HUES64 (cell line): ENCODE measurements around the gene FLT3. TPM values are rescaled to one million over a fixed set of nuclear protein-coding genes. Genes with fewer than 3 reads are reported as not detected.
"Not testable (repeated sequence)": the region's sequence is repeated elsewhere in the genome, so short reads cannot be mapped to it uniquely, and the experiment has no call there.

Experiments
- H3K27ac ChIP-seq: 2 replicates; pipeline ENCODE4 v1.7.0; 2013; ENCODE audit warnings: low read depth, low read length, inconsistent platforms
- H3K27me3 ChIP-seq: 2 replicates; pipeline ENCODE4 v1.6.1; 2013; ENCODE audit warnings: mild to moderate bottlenecking, low read length; ENCODE audit not compliant: insufficient read depth
- H3K36me3 ChIP-seq: 2 replicates; pipeline ENCODE4 v1.6.1; 2013; ENCODE audit warnings: mild to moderate bottlenecking, low read length; ENCODE audit not compliant: insufficient read depth
- H3K4me1 ChIP-seq: 2 replicates; pipeline ENCODE4 v1.6.1; 2013; ENCODE audit warnings: mild to moderate bottlenecking, low read length, moderate library complexity; ENCODE audit not compliant: insufficient read depth
- H3K4me3 ChIP-seq: 2 replicates; pipeline ENCODE4 v1.5.1; 2013; ENCODE audit warnings: mild to moderate bottlenecking, low read length, moderate library complexity
- H3K9ac ChIP-seq: 2 replicates; pipeline ENCODE4 v1.6.1; 2013; ENCODE audit warnings: mild to moderate bottlenecking, low read depth, low read length
- H3K9me3 ChIP-seq: 2 replicates; pipeline ENCODE4 v1.6.1; 2013; ENCODE audit warnings: low read depth, low read length; ENCODE audit not compliant: insufficient read depth
- WGBS: fragments of 150-250, 120-280 bp; methylation state at CpG from one replicate; pipeline ENCODE4 v1.1.7; 2013; ENCODE audit warnings: missing lambda C conversion rate; 5-methylcytosine and 5-hydroxymethylcytosine counted together
- polyA plus RNA-seq, 2 experiments: library from polyadenylated mRNA; stranded (reverse); fragments of 50-300 nt; gene quantifications; one replicate each; pipeline ENCODE4 v1.2.3, GENCODE V29; 2013

FLT3 gene
- polyA plus RNA-seq (2013, experiment 1 of 2) = 0.35 TPM
- 0.13 TPM for polyA plus RNA-seq (2013, experiment 2 of 2)

DNA sequence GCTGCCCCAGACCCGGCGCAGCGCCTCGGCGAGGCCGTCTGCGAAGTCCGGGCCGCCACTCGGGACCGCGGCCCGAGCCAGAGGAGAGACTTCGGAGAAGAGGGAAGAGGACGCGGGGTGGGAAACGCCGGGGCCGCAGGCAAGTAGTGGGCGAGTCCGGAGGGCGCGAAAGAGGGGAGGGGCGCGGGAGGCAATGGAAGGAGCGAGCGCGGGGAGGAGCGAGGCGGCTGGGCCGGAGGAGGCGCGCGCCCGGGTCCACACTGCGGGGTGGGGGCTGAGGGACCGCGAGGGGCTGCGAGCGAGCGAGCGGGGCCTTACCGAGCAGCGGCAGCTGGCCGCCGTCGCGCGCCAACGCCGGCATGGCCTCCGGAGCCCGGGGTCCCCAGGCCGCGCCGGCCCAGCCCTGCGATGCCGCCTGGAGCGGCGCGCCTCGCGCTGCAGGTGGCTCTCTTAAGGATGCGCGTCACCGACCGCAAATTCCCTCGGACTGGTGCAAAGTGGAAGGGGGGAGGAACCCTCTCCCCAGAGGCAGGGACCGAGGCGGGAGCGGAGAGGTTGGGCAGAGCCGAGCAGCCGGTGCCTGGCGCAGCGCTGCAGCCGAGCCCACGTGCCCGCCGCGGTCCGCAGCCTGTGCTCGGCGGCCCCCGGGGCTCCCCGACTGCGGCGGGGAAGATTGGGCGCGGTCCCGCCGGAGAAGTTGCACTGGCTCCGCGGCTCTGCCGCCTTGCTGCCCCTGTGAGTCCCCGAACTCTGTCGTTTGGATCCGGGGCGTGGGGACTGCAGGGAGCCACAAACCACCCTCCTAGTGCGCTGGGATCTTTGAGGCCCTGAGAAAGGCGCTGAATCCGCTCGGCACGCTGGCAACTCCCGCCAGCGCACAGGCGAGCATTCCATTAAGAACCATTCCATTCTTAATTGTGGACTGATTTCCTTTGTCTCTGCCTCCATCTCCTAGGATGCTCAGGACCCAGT, at the start of gene FLT3:
Gene FLT3, minus strand, starts transcription at position 427 of the 972 bp plus-strand sequence. Its CDS starts 66 bp downstream, at position 361.
- Histone ChIP-seq H3K4me1 (peaks cover 6% of the 10 kb centered on the region), H3K4me3 (peak within 1 kb of the TSS; percentile 59), H3K9ac (peak within 1 kb of the TSS; percentile 70), H3K27me3 (peaks cover 69% of the 10 kb centered on the region), H3K27ac (no peak within 1 kb of the TSS), H3K36me3 (no peaks in the 10 kb centered on the region), H3K9me3 (no peaks in the 10 kb centered on the region)
- WGBS = under 1% methylated on average over 106 of the region's 106 CpGs

DNA sequence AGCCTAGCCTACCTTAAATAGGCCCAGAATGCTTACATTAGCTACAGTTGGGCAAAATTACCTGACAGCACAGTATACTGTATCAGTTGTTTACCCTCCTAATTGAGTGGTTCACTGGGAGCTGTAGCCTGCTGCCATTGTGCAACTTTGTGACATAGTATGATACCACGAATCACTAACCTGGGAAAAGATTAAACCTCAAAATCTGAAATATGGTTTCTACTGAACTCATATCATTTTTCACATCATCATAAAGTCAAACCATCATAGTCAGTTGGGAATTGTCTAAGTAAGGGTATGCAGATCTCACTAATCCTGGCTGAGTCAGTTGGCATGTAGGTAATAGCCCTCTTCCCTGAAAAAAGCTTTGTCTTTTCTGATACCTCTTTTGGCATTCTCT, 47.1 kb upstream of the FLT3 start:
- WGBS = 85% methylated on average over 1 of the region's 1 CpG
- H3K9ac ChIP-seq = no peak overlapping the region
- no peaks in the 10 kb centered on the region for H3K27me3 ChIP-seq
- H3K27ac ChIP-seq = peak overlapping the region; percentile 21; the same call in 1 of the 2 replicates
- peaks cover 20% of the 10 kb centered on the region for H3K4me1 ChIP-seq
- H3K9me3 ChIP-seq = no peaks in the 10 kb centered on the region
- H3K4me3 ChIP-seq = no peak overlapping the region
- H3K36me3 ChIP-seq = peaks cover 6% of the 10 kb centered on the region; the same call in 1 of the 2 replicates

DNA sequence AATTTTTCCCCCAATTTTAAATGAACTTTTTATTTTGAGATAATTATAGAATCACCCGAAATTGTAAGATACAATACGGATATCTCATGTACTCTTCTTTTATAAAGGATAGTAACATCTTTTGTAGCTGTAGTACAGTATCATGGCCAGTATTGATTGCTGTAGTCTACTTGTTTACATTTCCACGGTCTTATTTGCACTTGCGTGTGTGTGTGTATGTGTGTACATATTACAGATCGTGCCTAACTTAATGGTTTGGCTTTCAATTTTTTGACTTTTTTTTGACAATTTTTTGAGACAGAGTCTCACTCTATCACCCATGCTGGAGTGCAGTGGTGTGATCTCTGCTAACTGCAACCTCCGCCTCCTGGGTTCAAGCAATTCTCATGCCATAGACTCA, 44.7 kb upstream of the FLT3 start:
- H3K36me3 ChIP-seq = peaks cover 6% of the 10 kb centered on the region; the same call in 1 of the 2 replicates
- H3K9ac ChIP-seq = no peak overlapping the region
- 98% methylated on average over 6 of the region's 6 CpGs for WGBS
- H3K9me3 ChIP-seq = no peaks in the 10 kb centered on the region
- H3K27me3 ChIP-seq = no peaks in the 10 kb centered on the region
- H3K27ac ChIP-seq = no peak overlapping the region
- no peak overlapping the region for H3K4me3 ChIP-seq
- H3K4me1 ChIP-seq = peaks cover 28% of the 10 kb centered on the region

DNA sequence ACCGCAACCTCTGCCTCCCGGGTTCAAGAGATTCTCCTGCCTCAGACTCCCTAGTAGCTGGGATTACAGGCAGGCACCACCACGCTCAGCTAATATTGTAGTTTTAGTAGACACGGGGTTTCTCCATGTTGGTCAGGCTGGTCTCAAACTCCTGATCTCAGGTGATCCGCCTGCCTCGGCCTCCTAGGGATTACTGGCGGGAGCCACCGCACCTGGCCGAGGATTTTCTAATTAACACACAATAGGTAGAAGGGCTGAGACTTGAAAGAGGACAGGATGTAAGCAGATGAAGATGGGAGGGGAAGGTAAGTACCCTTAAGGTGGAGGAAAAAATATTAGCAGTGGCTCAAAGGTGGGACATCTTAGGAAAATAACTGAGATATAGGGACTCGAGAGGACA, 41.2 kb upstream of the FLT3 start:
- Histone ChIP-seq H3K9ac (peak overlapping the region; percentile 35; the same call in 1 of the 2 replicates), H3K4me3 (peak overlapping the region; percentile 77), H3K4me1 (peaks cover 27% of the 10 kb centered on the region), H3K27ac (peak overlapping the region; percentile 34; the same call in 1 of the 2 replicates)
- H3K9me3 ChIP-seq, H3K36me3 ChIP-seq, H3K27me3 ChIP-seq: not testable (repeated sequence)
- 47% methylated on average over 10 of the region's 10 CpGs for WGBS

DNA sequence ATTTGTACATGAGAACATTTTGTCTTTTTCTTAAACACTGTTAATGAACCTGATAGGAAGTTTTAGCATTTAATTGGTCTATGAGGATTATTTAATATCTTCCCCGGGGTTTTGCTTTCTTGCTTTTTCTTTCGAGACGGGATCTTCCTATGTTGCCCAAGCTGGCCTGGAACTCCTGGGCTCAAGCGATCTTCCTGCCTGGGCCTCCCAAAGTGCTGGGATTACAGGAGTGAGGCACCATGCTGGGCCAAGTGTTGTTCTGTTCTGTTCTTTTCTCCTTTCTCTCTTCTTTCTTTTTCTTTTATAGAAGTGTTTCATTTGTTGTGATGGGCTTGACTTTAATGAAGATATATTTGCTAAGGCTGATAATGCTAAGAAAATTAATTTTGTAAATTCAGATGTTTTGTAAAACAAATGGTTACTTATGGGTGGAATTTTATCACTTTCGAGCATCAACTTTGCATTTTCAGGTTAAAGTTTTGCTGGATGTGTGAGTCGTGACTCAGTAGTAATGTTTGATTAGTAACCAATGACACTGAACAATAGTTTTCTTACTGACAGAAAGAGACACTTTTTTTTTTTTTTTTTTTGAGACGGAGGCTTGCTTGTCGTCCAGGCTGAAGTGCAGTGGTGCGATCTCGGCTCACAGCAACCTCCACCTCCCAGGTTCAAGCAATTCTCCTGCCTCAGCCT, 40.2 kb upstream of the FLT3 start:
- Histone ChIP-seq H3K4me1 (peaks cover 27% of the 10 kb centered on the region), H3K9me3 (no peaks in the 10 kb centered on the region), H3K4me3 (peak overlapping the region; percentile 77), H3K27ac (peak overlapping the region; percentile 99; the same call in 1 of the 2 replicates), H3K9ac (peak overlapping the region; percentile 78), H3K27me3 (no peaks in the 10 kb centered on the region), H3K36me3 (no peaks in the 10 kb centered on the region)
- 34% methylated on average over 10 of the region's 10 CpGs for WGBS

DNA sequence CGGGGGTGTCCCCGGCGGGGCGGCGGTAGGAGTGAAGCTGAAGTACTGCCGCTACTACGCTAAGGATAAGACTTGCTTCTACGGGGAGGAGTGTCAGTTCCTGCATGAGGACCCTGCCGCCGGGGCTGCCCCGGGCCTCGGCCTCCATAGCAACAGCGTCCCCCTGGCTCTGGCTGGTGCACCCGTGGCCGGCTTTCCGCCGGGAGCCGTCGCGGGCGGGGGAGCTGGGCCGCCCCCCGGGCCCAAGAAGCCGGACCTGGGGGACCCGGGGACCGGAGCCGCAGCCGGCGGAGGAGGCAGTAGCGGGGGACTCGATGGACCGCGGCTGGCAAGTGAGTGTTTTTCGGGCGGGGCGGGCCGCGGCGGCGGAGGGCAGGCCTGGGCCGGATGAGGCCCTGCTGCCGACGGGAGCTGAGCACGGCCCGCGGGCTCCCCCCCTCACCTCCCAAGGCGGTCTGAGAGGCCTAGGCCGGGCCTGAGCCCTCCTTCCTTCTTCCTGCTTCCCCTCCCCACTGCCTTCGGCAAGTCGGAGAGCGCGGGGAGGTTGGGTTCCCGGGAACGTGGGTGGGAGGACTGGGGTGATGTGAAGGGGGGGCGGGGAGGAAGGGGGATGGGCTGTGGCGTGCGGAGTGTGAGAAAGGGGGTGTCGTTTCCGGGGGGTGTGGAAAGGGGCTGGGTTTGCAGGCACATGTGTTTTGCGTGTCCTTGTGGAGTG, 38.5 kb upstream of the FLT3 start:
- under 1% methylated on average over 60 of the region's 60 CpGs for WGBS
- H3K9ac ChIP-seq = peak overlapping the region; percentile 78
- no peaks in the 10 kb centered on the region for H3K36me3 ChIP-seq
- H3K9me3 ChIP-seq = no peaks in the 10 kb centered on the region
- H3K4me3 ChIP-seq = peak overlapping the region; percentile 77
- H3K27me3 ChIP-seq = no peaks in the 10 kb centered on the region
- H3K27ac ChIP-seq = peak overlapping the region; percentile 99
- peaks cover 27% of the 10 kb centered on the region for H3K4me1 ChIP-seq

DNA sequence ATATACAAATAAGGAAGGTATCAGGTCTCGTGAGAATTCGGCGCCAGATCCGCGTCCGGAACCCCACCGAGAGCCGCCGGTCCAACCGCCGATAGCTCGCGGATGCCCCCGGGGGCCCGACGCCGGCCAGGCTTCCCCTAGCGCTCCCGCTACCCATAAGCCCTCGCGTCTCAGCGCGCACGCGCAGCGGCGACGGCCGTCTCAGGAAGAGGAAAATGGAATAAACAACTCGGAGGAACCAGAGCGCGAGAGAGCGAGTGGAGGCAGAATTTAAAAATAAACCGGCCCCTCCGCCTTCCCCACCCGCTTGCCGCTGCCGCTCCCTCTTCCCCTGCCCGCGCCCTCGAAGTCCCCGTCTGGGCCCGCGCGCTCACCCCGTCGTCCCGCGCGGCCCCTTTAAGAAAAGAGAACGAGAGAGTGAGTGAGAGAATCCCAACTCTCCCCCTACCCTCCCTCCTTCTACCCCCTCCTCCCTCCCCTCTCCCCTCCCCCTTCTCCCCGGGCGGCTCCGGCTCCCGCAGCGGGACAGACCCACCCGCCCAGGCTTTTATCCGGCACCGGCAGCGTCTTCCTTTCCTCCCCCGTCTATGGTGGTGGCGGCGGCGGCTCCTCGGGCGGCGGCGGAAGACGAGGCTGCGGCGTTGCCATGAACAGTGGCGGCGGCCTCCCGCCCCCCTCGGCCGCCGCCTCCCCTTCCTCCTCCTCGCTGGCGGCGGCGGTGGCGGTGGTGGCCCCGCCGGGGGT, 37.8 kb upstream of the FLT3 start, which contains the start of gene PAN3:
Gene PAN3, plus strand, starts transcription at position 534 of the 744 bp plus-strand sequence. Its CDS starts 113 bp downstream, at position 647.
- Histone ChIP-seq H3K4me3 (peak within 1 kb of the TSS; percentile 77), H3K9me3 (no peaks in the 10 kb centered on the region), H3K27ac (peak within 1 kb of the TSS; percentile 99), H3K4me1 (peaks cover 23% of the 10 kb centered on the region), H3K27me3 (no peaks in the 10 kb centered on the region), H3K9ac (peak within 1 kb of the TSS; percentile 94), H3K36me3 (no peaks in the 10 kb centered on the region)
- WGBS = 0% methylated on average over 79 of the region's 84 CpGs

DNA sequence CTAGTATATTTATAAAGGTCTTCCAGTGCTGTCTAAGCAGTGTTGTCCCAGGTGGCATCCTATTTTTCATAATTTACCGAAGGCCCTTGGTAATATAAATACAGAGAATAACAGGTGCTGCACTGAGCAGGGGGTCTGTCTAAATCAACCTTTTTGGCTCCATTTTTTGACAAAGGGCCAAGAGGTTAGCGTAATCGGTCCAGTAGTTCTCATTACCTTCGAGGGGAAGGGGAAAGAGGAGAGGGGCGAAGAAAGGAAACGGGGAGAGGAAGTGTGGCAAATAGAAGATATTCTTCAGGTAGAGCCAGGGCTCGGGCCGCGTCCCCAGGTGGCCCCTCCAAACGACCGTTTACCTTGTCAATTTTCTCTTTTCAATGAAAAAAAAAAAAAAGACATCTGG, 37.2 kb upstream of the FLT3 start:
- no peaks in the 10 kb centered on the region for H3K36me3 ChIP-seq
- H3K4me3 ChIP-seq = peak overlapping the region; percentile 77
- no peaks in the 10 kb centered on the region for H3K27me3 ChIP-seq
- H3K9me3 ChIP-seq = no peaks in the 10 kb centered on the region
- peak overlapping the region; percentile 99 for H3K27ac ChIP-seq
- WGBS = 2% methylated on average over 6 of the region's 11 CpGs
- peaks cover 17% of the 10 kb centered on the region for H3K4me1 ChIP-seq
- peak overlapping the region; percentile 94 for H3K9ac ChIP-seq

DNA sequence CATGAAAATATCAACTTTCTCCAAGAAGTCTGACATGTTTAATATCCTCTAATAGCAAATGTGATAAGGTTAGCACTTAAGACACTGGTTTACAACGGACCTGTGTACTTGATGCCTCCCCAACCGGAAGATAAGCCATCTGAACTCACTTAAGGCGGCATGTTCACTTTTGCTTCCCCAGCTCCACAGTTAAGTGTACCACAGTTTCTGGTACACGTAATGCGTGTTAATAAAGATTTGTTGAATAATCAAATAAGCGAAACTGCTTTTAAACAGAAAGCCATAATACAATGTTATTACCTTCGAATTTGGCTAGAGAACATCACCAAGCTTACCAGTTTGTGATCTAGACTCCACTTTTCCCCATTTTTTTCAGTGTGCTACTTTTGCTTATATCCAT, 36.5 kb upstream of the FLT3 start:
- Histone ChIP-seq H3K4me1 (peaks cover 10% of the 10 kb centered on the region), H3K9ac (peak overlapping the region; percentile 94), H3K36me3 (no peaks in the 10 kb centered on the region), H3K27me3 (no peaks in the 10 kb centered on the region), H3K9me3 (no peaks in the 10 kb centered on the region), H3K4me3 (peak overlapping the region; percentile 77), H3K27ac (no peak overlapping the region; the same call in 1 of the 2 replicates)
- 87% methylated on average over 7 of the region's 7 CpGs for WGBS

DNA sequence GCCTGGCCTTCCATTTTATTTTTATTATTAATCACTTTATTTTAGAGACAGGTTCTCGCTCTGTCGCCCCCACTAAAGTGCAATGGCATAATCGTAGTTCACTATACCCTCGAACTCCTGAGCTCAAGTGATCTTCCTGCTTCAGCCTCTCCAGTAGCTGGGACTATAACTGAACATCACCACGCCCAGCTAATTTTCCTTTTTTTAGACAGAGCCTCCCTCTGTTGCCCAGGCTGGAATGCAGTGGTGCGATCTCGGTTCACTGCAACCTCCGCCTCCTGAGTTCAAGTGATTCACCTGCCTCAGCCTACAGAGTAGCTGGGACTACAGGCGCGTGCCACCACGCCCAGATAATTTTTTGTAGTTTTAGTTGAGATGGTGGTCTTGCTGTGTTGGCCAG, 31.3 kb upstream of the FLT3 start:
- Histone ChIP-seq H3K4me3 (no peak overlapping the region), H3K9me3 (no peaks in the 10 kb centered on the region)
- 93% methylated on average over 11 of the region's 11 CpGs for WGBS

More for the DNA sequence above, 31.3 kb upstream of the FLT3 start:
- H3K36me3 ChIP-seq = no peaks in the 10 kb centered on the region
- H3K27me3 ChIP-seq = no peaks in the 10 kb centered on the region
- H3K4me1 ChIP-seq = no peaks in the 10 kb centered on the region
- H3K27ac ChIP-seq = no peak overlapping the region
- H3K9ac ChIP-seq = no peak overlapping the region
